HCT116 (cell line): Measurements from ENCODE around the gene LRP4. TPM values are rescaled to one million over a fixed set of nuclear protein-coding genes. Genes with fewer than 3 reads are reported as not detected.

Experiments used
- ATAC-seq: fragments of 200-7000 bp; cut with Tn5 transposase; 2 replicates; pipeline ENCODE4 v1.9.1; 2020; ENCODE audit warnings: mild to moderate bottlenecking, moderate library complexity
- BruUV-seq: library from RNA; stranded (reverse); fragments of 400-500 nt; replicated peaks from 2 replicates; lab custom pipeline; 2021; lab: Mats Ljungman, UMichigan
- CTCF ChIA-PET: fragments of 300-600 bp; sonication (Branson Sonifier 250); formaldehyde crosslinking; loops from one replicate; lab custom pipeline; 2021; ENCODE audit warnings: antibody characterized with exemption; lab: Charles Lee
- POLR2A ChIA-PET: fragments of 300-600, 350-600 bp; sonication (Branson Sonifier 250); formaldehyde crosslinking; loops from one replicate; lab custom pipeline; 2021; ENCODE audit warnings: antibody characterized with exemption; lab: Charles Lee
- RAD21 ChIA-PET, 2 experiments: fragments of 300-600 bp; sonication (Branson Sonifier 250); formaldehyde crosslinking; loops; one replicate each; lab custom pipeline; 2023; ENCODE audit warnings: low total read pairs in 2 of 2; ENCODE audit not compliant: uncharacterized antibody in 2 of 2, unreplicated experiment in 2 of 2, low non-redundant PET in 1 of 2; lab: Charles Lee
- DNase-seq: peaks from one replicate; pipeline ENCODE4 v3.0.0-alpha.2; 2010; ENCODE audit warnings: low read depth, low spot score
- H2AFZ ChIP-seq: fragments of 200-600 bp; shearing (Covaris generic), sonication (generic); 2 replicates; pipeline ENCODE4 v1.6.1; 2017; ENCODE audit warnings: low read depth, mixed run types, mixed read lengths, antibody characterized with exemption, low read length; ENCODE audit not compliant: poor library complexity, severe bottlenecking
- H3K27ac ChIP-seq: 2 replicates; pipeline ENCODE4 v1.5.1; 2012; ENCODE audit warnings: low read depth, low read length
- H3K27me3 ChIP-seq: fragments of 200-600 bp; sonication (generic); 2 replicates; pipeline ENCODE4 v1.6.1; 2016; ENCODE audit warnings: mixed run types, low read length, mixed read lengths; ENCODE audit not compliant: insufficient read depth
- H3K36me3 ChIP-seq, 2 experiments: fragments of 200-500 bp in 1 of 2; fragments of 200-600 bp in 1 of 2; sonication (Bioruptor generic) in 1 of 2; sonication (generic) in 1 of 2; 2 replicates each; pipeline versions ENCODE4 v1.5.1 to v1.6.1; 2014 to 2016; ENCODE audit warnings: low read length in 2 of 2, inconsistent platforms in 1 of 2, mixed read lengths in 1 of 2, mixed run types in 1 of 2; ENCODE audit not compliant: insufficient read depth in 2 of 2, control insufficient read depth in 1 of 2
- H3K4me1 ChIP-seq, 2 experiments: fragments of 200-600 bp in 1 of 2; sonication (generic) in 1 of 2; 2 replicates each; pipeline versions ENCODE4 v1.5.1 to v1.6.1; 2012 to 2017; ENCODE audit warnings: low read length in 2 of 2, inconsistent platforms in 1 of 2, mild to moderate bottlenecking in 1 of 2, mixed read lengths in 1 of 2, mixed run types in 1 of 2, moderate library complexity in 1 of 2; ENCODE audit not compliant: insufficient read depth in 2 of 2, control insufficient read depth in 1 of 2
- H3K4me2 ChIP-seq: fragments of 200-600 bp; sonication (generic); 2 replicates; pipeline ENCODE4 v1.6.1; 2017; ENCODE audit warnings: mixed run types, low read length, mixed read lengths
- H3K4me3 ChIP-seq, 2 experiments: fragments of 200-600 bp in 1 of 2; sonication (generic) in 1 of 2; replicated peaks in 1 of 2; 2 replicates each; pipeline ENCODE4 v1.5.1; 2011 to 2016; ENCODE audit warnings: low read length in 2 of 2, control low read depth in 1 of 2, low read depth in 1 of 2, mild to moderate bottlenecking in 1 of 2, mixed read lengths in 1 of 2, mixed run types in 1 of 2
- H3K79me2 ChIP-seq: fragments of 200-600 bp; sonication (generic); 2 replicates; pipeline ENCODE4 v1.6.1; 2017; ENCODE audit warnings: mild to moderate bottlenecking, mixed run types, low read length, moderate library complexity, mixed read lengths; ENCODE audit not compliant: insufficient read depth
- H3K9ac ChIP-seq: fragments of 200-600 bp; sonication (generic); 2 replicates; pipeline ENCODE4 v1.6.1; 2016; ENCODE audit warnings: low read length, mixed read lengths
- H3K9me2 ChIP-seq: fragments of 200-600 bp; sonication (generic), shearing (Covaris generic); 2 replicates; pipeline ENCODE4 v1.6.1; 2017; ENCODE audit warnings: mixed run types, mild to moderate bottlenecking, moderate library complexity; ENCODE audit not compliant: insufficient read depth
- H3K9me3 ChIP-seq, 2 experiments: fragments of 200-500 bp in 1 of 2; fragments of 200-600 bp in 1 of 2; sonication (Bioruptor generic) in 1 of 2; sonication (generic) in 1 of 2; 2 replicates each; pipeline ENCODE4 v1.6.1; 2014 to 2017; ENCODE audit warnings: low read length in 2 of 2, mixed read lengths in 2 of 2, inconsistent platforms in 1 of 2, low read depth in 1 of 2, mild to moderate bottlenecking in 1 of 2, mixed run types in 1 of 2, moderate library complexity in 1 of 2; ENCODE audit not compliant: control insufficient read depth in 1 of 2, insufficient read depth in 1 of 2
- H4K20me1 ChIP-seq: fragments of 200-600 bp; sonication (generic), shearing (Covaris generic); 2 replicates; pipeline ENCODE4 v1.6.1; 2017; ENCODE audit warnings: mixed run types, mild to moderate bottlenecking, moderate library complexity; ENCODE audit not compliant: insufficient read depth
- CBX3 ChIP-seq: IDR thresholded peaks from 2 replicates; pipeline ENCODE4 v1.6.1; 2012; ENCODE audit warnings: low read depth
- CTCF ChIP-seq, 3 experiments: fragments of 200-600 bp in 1 of 3; sonication (generic) in 1 of 3; IDR thresholded peaks in 2 of 3; conservative IDR thresholded peaks in 1 of 3; 2 replicates each; pipeline ENCODE4 v1.5.1; 2012 to 2017; ENCODE audit warnings: low read depth in 2 of 3, low read length in 2 of 3, antibody characterized with exemption in 1 of 3, borderline replicate concordance in 1 of 3, control low read depth in 1 of 3, mild to moderate bottlenecking in 1 of 3, mixed read lengths in 1 of 3, mixed run types in 1 of 3, moderate library complexity in 1 of 3; ENCODE audit not compliant: insufficient read depth in 1 of 3
- EGR1 ChIP-seq: IDR thresholded peaks from 2 replicates; pipeline ENCODE4 v1.6.1; 2012; ENCODE audit warnings: low read depth
- ELF1 ChIP-seq: IDR thresholded peaks from 2 replicates; pipeline ENCODE4 v1.6.1; 2012; ENCODE audit warnings: low read depth, borderline replicate concordance
- EZH2 ChIP-seq: fragments of 200-600 bp; sonication (generic); IDR thresholded peaks from 2 replicates; pipeline ENCODE4 v1.6.1; 2017; ENCODE audit warnings: antibody characterized with exemption, mixed run types
- FOSL1 ChIP-seq: IDR thresholded peaks from 2 replicates; pipeline ENCODE4 v1.6.1; 2012; ENCODE audit warnings: low read depth
- JUND ChIP-seq: IDR thresholded peaks from 2 replicates; pipeline ENCODE4 v1.6.1; 2012
- MAX ChIP-seq: IDR thresholded peaks from 2 replicates; pipeline ENCODE4 v1.6.1; 2012
- POLR2AphosphoS5 ChIP-seq: IDR thresholded peaks from 2 replicates; pipeline ENCODE4 v1.6.1; 2011; ENCODE audit warnings: mild to moderate bottlenecking, low read depth, low read length, moderate library complexity
- RAD21 ChIP-seq: IDR thresholded peaks from 2 replicates; pipeline ENCODE4 v1.6.1; 2012; ENCODE audit warnings: low read depth, mild to moderate bottlenecking
- SP1 ChIP-seq: IDR thresholded peaks from 2 replicates; pipeline ENCODE4 v1.6.1; 2012; ENCODE audit warnings: low read depth
- TCF7L2 ChIP-seq: IDR thresholded peaks from 2 replicates; pipeline ENCODE4 v1.7.0; 2011; ENCODE audit warnings: borderline replicate concordance, inconsistent platforms; ENCODE audit not compliant: insufficient read depth, insufficient read length; ENCODE audit errors: extremely low read depth
- ZBTB33 ChIP-seq: IDR thresholded peaks from 2 replicates; pipeline ENCODE4 v1.6.1; 2011; ENCODE audit warnings: mild to moderate bottlenecking, low read length, moderate library complexity; ENCODE audit not compliant: insufficient replicate concordance; ENCODE audit errors: extremely low read depth
- ZFX ChIP-seq: fragments of 450-650 bp; IDR thresholded peaks from 2 replicates; pipeline ENCODE4 v1.6.1; 2017
- intact Hi-C: fragments of 100-400 bp; cut with micrococcal nuclease; formaldehyde crosslinking; loops from 2 replicates; pipeline ENCODE4 v1.10.0; 2022
- total RNA-seq: library from RNA; stranded (reverse); gene quantifications from one replicate; pipeline ENCODE4 v1.2.1, GENCODE V29; 2021; ENCODE audit not compliant: unreplicated experiment

The LRP4 gene
- total RNA-seq, 1 experiment from 2014 or later = 7.4 TPM

- Histone ChIP-seq H3K4me2 (no peak overlapping the region), H3K9ac (no peak overlapping the region), H3K36me3 (no peaks in the 10 kb centered on the region), H3K9me3 (no peaks in the 10 kb centered on the region), H3K4me3 (no peak overlapping the region), H3K9me2 (no peaks in the 10 kb centered on the region), H3K27ac (no peak overlapping the region), H3K4me1 (no peaks in the 10 kb centered on the region), H3K27me3 (no peaks in the 10 kb centered on the region), H4K20me1 (no peaks in the 10 kb centered on the region), H2AFZ (no peak overlapping the region), H3K79me2 (no peaks in the 10 kb centered on the region)
- intact Hi-C loops = no loop called here
- DNase-seq (no peak), ATAC-seq (no peak)
- CTCF ChIA-PET = no interaction called here
- POLR2A ChIA-PET = no interaction called here
- RAD21 ChIA-PET = no interaction called here
- TF ChIP-seq ZBTB33 (no peak), CTCF (IDR thresholded peaks at IDR 0.05 in 2 of 3, conservative IDR thresholded peaks at IDR 0.05 in 1 of 3; ENCODE audit: borderline replicate concordance in 1 of 3, insufficient read depth in 1 of 3, low read depth in 2 of 3, low read length in 2 of 3) (no peak), SP1 (no peak), FOSL1 (no peak), EZH2 (no peak), EGR1 (no peak), JUND (no peak), MAX (no peak), RAD21 (no peak), TCF7L2 (no peak), ELF1 (no peak), CBX3 (no peak), ZFX (no peak), POLR2AphosphoS5 (no peak)
- no TSS peak for BruUV-seq
Measured at GRCh38 chr11:46905806-46906205, 12.5 kb downstream of the LRP4 start.
